GM12875 (cell line): Measurements from ENCODE around the gene CSTPP1.
"Not testable (repeated sequence)": the region's sequence is repeated elsewhere in the genome, so short reads cannot be mapped to it uniquely, and the experiment has no call there.

Experiments used
- H3K4me3 ChIP-seq: one replicate; pipeline ENCODE4 v1.5.1; 2011; ENCODE audit warnings: low read depth, low read length, control low read depth
- TF ChIP-seq, protein P1 (sequence below): IDR thresholded peaks from 2 replicates; pipeline ENCODE4 v1.5.1; 2011; ENCODE audit warnings: low read depth, mild to moderate bottlenecking, control low read depth, inconsistent platforms, low read length, moderate library complexity, borderline replicate concordance; ENCODE audit not compliant: insufficient read depth

CSTPP1 gene

DNA sequence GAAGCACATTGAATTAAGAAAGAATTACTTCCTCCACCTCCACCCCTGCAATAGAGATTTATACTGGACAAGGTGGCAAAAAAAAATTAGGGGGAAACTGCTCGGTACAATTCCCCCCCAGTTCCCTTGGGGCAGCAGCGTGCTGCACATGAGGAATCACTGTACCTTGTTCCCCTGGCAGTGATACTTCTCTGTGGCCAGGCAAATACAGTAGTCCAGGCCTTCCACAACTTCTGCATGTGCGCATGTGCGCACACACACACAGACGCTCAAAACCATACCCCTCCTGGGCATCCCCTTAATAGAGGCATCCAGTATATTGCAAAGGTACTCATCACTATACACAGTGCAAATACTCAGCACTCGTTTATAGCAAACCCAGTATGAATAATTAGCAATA is 171.2 kb downstream of the CSTPP1 start:
- no peak overlapping the region for H3K4me3 ChIP-seq
- TF ChIP-seq, protein P1, sequence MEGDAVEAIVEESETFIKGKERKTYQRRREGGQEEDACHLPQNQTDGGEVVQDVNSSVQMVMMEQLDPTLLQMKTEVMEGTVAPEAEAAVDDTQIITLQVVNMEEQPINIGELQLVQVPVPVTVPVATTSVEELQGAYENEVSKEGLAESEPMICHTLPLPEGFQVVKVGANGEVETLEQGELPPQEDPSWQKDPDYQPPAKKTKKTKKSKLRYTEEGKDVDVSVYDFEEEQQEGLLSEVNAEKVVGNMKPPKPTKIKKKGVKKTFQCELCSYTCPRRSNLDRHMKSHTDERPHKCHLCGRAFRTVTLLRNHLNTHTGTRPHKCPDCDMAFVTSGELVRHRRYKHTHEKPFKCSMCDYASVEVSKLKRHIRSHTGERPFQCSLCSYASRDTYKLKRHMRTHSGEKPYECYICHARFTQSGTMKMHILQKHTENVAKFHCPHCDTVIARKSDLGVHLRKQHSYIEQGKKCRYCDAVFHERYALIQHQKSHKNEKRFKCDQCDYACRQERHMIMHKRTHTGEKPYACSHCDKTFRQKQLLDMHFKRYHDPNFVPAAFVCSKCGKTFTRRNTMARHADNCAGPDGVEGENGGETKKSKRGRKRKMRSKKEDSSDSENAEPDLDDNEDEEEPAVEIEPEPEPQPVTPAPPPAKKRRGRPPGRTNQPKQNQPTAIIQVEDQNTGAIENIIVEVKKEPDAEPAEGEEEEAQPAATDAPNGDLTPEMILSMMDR = no peak

DNA sequence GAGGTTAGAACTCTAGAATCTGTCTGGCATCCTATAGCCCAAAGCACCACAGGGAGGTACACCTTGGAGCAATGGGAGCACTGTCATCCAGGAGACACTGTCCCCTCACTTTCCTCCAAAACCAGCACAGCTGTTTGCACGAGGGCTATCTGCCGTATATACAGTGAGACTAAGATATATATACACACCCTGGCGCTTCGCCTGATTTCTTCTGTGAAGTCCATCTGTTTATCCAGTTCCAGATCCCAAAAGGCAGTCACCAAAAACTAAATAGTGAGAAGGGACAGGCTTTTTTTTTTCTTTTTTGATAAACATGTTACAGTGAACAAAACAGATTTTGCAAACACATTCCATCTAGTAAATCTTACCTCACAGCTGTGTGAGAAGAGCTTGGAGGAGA is 171.7 kb downstream of the CSTPP1 start:
- TF ChIP-seq, protein P1 = no peak
- H3K4me3 ChIP-seq = no peak overlapping the region

GRCh38 chr11:47109051-47109726 is 172.6 kb downstream of the CSTPP1 start:
- no peak overlapping the region for H3K4me3 ChIP-seq
- TF ChIP-seq, protein P1 = no peak

DNA sequence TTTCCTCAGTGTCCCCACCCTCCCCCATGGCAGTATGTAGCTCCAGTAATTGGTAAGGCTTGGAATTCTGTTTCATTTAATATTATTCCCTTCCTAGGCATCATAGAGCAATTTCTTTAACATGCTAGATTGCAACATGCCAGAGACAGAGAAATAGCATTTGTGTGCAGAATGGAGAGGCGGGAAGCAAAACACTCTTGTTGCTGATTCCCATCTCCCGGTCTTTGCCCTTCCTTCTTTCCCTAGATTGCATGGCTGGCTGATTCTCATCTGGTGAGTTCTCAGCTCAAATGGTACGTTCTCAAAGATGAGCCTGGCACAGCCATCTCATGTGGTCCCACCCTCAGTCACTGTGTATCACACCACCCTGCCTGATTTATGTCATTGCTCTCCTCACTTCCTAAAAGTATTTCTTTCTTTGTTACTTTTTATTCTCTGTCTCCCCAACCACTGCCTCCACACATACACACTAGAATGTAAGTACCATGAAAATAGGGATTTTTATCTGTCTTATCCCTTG is 173.2 kb downstream of the CSTPP1 start:
- TF ChIP-seq, protein P1 = no peak
- H3K4me3 ChIP-seq = no peak overlapping the region

GRCh38 chr11:47111318-47111804 is 174.8 kb downstream of the CSTPP1 start:
- TF ChIP-seq, protein P1 = no peak
- no peak overlapping the region for H3K4me3 ChIP-seq

GRCh38 chr11:47112941-47113340 is 176.4 kb downstream of the CSTPP1 start:
- H3K4me3 ChIP-seq = not testable (repeated sequence)

DNA sequence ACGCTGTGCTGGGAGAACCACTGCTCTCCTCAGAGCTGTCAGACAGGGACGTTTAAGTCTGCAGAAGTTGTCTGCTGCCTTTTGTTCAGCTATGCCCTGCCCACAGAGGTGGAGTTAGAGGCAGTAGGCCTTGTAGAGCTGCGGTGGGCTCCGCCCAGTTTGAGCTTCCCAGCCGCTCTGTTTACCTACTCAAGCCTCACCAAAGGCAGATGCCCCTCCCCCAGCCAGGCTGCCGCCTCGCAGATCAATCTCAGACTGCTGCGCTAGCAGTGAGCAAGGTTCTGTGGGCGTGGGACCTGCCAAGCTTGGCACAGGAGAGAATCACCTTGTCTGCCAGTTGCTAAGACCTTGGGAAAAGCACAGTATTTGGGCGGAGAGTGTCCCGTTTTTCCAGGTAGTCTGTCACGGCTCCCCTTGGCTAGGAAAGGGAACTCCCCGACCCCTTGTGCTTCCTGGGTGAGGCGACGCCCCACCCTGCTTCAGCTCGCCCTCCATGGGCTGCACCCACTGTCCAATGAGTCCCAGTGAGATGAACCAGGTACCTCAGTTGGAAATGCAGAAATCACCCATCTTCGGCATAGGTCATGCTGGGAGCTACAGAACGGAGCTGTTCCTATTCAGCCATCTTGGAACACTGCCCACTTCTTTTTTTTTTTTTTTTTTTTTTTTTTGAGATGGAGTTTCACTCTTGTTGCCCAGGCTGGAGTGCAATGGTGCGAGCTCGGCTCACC is 182.6 kb downstream of the CSTPP1 start:
- not testable (repeated sequence) for H3K4me3 ChIP-seq

GRCh38 chr11:47121056-47121455 is 184.5 kb downstream of the CSTPP1 start:
- no peak overlapping the region for H3K4me3 ChIP-seq
- TF ChIP-seq, protein P1 = no peak
